HEK293 (cell line): ENCODE measurements around the gene EPHB1.

ENCODE experiments used
- CTCF ChIA-PET: fragments of 350-600 bp; formaldehyde crosslinking; extraction: SDS; loops from one replicate; lab custom pipeline; 2021; ENCODE audit warnings: antibody characterized with exemption; lab: Yijun Ruan, JAX
- POLR2A ChIA-PET: fragments of 300-600 bp; formaldehyde crosslinking; extraction: SDS; loops from one replicate; lab custom pipeline; 2020; ENCODE audit warnings: antibody characterized with exemption, inconsistent platforms; lab: Yijun Ruan, JAX
- H3K27ac ChIP-seq: fragments of 200-500 bp; sonication (Bioruptor generic); 2 replicates; pipeline ENCODE4 v1.5.1; 2014; ENCODE audit warnings: low read depth, low read length, control low read depth, inconsistent platforms; ENCODE audit errors: extremely low read depth
- H3K36me3 ChIP-seq, 2 experiments: fragments of 200-500 bp in 1 of 2; sonication (Bioruptor generic) in 1 of 2; 1 replicate in 1 of 2; 2 replicates in 1 of 2; pipeline ENCODE4 v1.5.1; 2014 to 2017; ENCODE audit warnings: inconsistent platforms in 2 of 2, low read length in 2 of 2; ENCODE audit not compliant: control insufficient read depth in 2 of 2, insufficient read depth in 1 of 2
- H3K4me1 ChIP-seq: fragments of 200-500 bp; sonication (Bioruptor generic); 2 replicates; pipeline ENCODE4 v1.5.1; 2014; ENCODE audit warnings: mild to moderate bottlenecking, low read length, inconsistent platforms; ENCODE audit not compliant: control insufficient read depth, insufficient read depth
- H3K4me3 ChIP-seq: 2 replicates; pipeline ENCODE4 v1.5.1; 2011; ENCODE audit warnings: low read depth, mild to moderate bottlenecking, control low read depth, low read length, moderate library complexity
- H3K9me3 ChIP-seq: fragments of 200-500 bp; sonication (Bioruptor generic); 2 replicates; pipeline ENCODE4 v1.5.1; 2014; ENCODE audit warnings: low read depth, low read length, inconsistent platforms; ENCODE audit not compliant: control insufficient read depth, insufficient read depth
- BCL11B ChIP-seq: fragments of 450-650 bp; formaldehyde crosslinking; IDR thresholded peaks from 2 replicates; pipeline ENCODE4 v1.5.1; 2016; ENCODE audit warnings: low read depth, missing biosample characterization, missing genetic modification characterization
- HIC1 ChIP-seq: fragments of 450-650 bp; formaldehyde crosslinking; IDR thresholded peaks from 2 replicates; pipeline ENCODE4 v1.5.1; 2016; ENCODE audit warnings: missing biosample characterization, missing genetic modification characterization
- KLF10 ChIP-seq: fragments of 450-650 bp; IDR thresholded peaks from 2 replicates; pipeline ENCODE4 v1.5.1; 2018; ENCODE audit warnings: missing biosample characterization, mild to moderate bottlenecking, missing genetic modification characterization
- MEIS1 ChIP-seq: sonication (generic); formaldehyde crosslinking; IDR thresholded peaks from 2 replicates; pipeline ENCODE4 v1.8.1; 2022; ENCODE audit warnings: missing genetic modification reagents, mild to moderate bottlenecking, borderline replicate concordance
- MZF1 ChIP-seq: fragments of 450-650 bp; formaldehyde crosslinking; IDR thresholded peaks from 2 replicates; pipeline ENCODE4 v1.5.1; 2017; ENCODE audit warnings: missing biosample characterization, missing genetic modification characterization, borderline replicate concordance
- PATZ1 ChIP-seq: fragments of 450-650 bp; formaldehyde crosslinking; IDR thresholded peaks from 2 replicates; pipeline ENCODE4 v1.5.1; 2016; ENCODE audit warnings: missing biosample characterization, missing genetic modification characterization
- PRDM10 ChIP-seq: fragments of 450-650 bp; formaldehyde crosslinking; IDR thresholded peaks from 2 replicates; pipeline ENCODE4 v1.5.1; 2016; ENCODE audit warnings: missing biosample characterization, missing genetic modification characterization
- ZNF132 ChIP-seq: fragments of 450-650 bp; formaldehyde crosslinking; IDR thresholded peaks from 2 replicates; pipeline ENCODE4 v1.5.1; 2017; ENCODE audit warnings: missing biosample characterization, missing genetic modification characterization, borderline replicate concordance
- ZNF211 ChIP-seq: fragments of 450-650 bp; formaldehyde crosslinking; IDR thresholded peaks from 2 replicates; pipeline ENCODE4 v1.5.1; 2016; ENCODE audit warnings: low read depth, missing biosample characterization, missing genetic modification characterization
- ZNF223 ChIP-seq: fragments of 450-650 bp; formaldehyde crosslinking; IDR thresholded peaks from 2 replicates; pipeline ENCODE4 v1.5.1; 2016; ENCODE audit warnings: missing biosample characterization, missing genetic modification characterization
- ZNF24 ChIP-seq: fragments of 450-650 bp; formaldehyde crosslinking; IDR thresholded peaks from 2 replicates; pipeline ENCODE4 v1.5.1; 2016; ENCODE audit warnings: missing biosample characterization, missing genetic modification characterization
- ZNF26 ChIP-seq: fragments of 450-650 bp; formaldehyde crosslinking; IDR thresholded peaks from 2 replicates; pipeline ENCODE4 v1.5.1; 2016; ENCODE audit warnings: missing biosample characterization, missing genetic modification characterization
- ZNF366 ChIP-seq: fragments of 450-650 bp; formaldehyde crosslinking; conservative IDR thresholded peaks from 2 replicates; pipeline ENCODE4 v1.5.1; 2016; ENCODE audit warnings: missing biosample characterization, missing genetic modification characterization
- ZNF530 ChIP-seq: fragments of 450-650 bp; formaldehyde crosslinking; IDR thresholded peaks from 2 replicates; pipeline ENCODE4 v1.5.1; 2016; ENCODE audit warnings: low read depth, missing biosample characterization, missing genetic modification characterization
- ZNF549 ChIP-seq: fragments of 450-650 bp; IDR thresholded peaks from 2 replicates; pipeline ENCODE4 v1.5.1; 2018; ENCODE audit warnings: missing biosample characterization, missing genetic modification characterization, mild to moderate bottlenecking, inconsistent platforms, moderate library complexity
- ZNF561 ChIP-seq: fragments of 450-650 bp; IDR thresholded peaks from 2 replicates; pipeline ENCODE4 v1.5.1; 2018; ENCODE audit warnings: missing biosample characterization, missing genetic modification characterization, borderline replicate concordance
- ZNF571 ChIP-seq: fragments of 450-650 bp; formaldehyde crosslinking; IDR thresholded peaks from 2 replicates; pipeline ENCODE4 v1.5.0; 2017; ENCODE audit warnings: missing biosample characterization, missing genetic modification characterization
- ZNF704 ChIP-seq: fragments of 450-650 bp; formaldehyde crosslinking; IDR thresholded peaks from 2 replicates; pipeline ENCODE4 v1.5.1; 2016; ENCODE audit warnings: missing biosample characterization, missing genetic modification characterization
- ZNF830 ChIP-seq: fragments of 450-650 bp; IDR thresholded peaks from 2 replicates; pipeline ENCODE4 v1.5.0; 2018; ENCODE audit warnings: missing biosample characterization, missing genetic modification characterization, low read depth, mild to moderate bottlenecking, moderate library complexity
- ZNF837 ChIP-seq: fragments of 450-650 bp; formaldehyde crosslinking; IDR thresholded peaks from 2 replicates; pipeline ENCODE4 v1.5.1; 2016; ENCODE audit warnings: missing biosample characterization, missing genetic modification characterization

EPHB1 gene

GRCh38 chr3:134748698-134749097, 46.4 kb upstream of the EPHB1 start:
- POLR2A ChIA-PET: no interaction called here
- no peaks in the 10 kb centered on the region for H3K36me3 ChIP-seq
- CTCF ChIA-PET: no interaction called here
- TF ChIP-seq KLF10 (tag by site-specific recombination) (no peak), HIC1 (no peak), BCL11B (tag by site-specific recombination) (no peak), ZNF704 (tag by site-specific recombination) (no peak)
- no peak overlapping the region for H3K4me3 ChIP-seq
- H3K4me1 ChIP-seq: no peaks in the 10 kb centered on the region
- no peak overlapping the region for H3K27ac ChIP-seq
- no peaks in the 10 kb centered on the region for H3K9me3 ChIP-seq

GRCh38 chr3:134749174-134749573, 45.9 kb upstream of the EPHB1 start:
- TF ChIP-seq ZNF549 (no peak), PATZ1 (tag by site-specific recombination) (no peak), MZF1 (no peak), ZNF837 (tag by site-specific recombination) (no peak), ZNF211 (no peak), ZNF132 (tag by site-specific recombination) (no peak), ZNF366 (tag by site-specific recombination) (no peak), ZNF26 (tag by site-specific recombination) (no peak), ZNF571 (tag by site-specific recombination) (no peak), ZNF24 (tag by site-specific recombination) (no peak), ZNF830 (tag by site-specific recombination) (no peak)
- Histone ChIP-seq H3K36me3 (no peaks in the 10 kb centered on the region), H3K4me1 (no peaks in the 10 kb centered on the region), H3K9me3 (no peaks in the 10 kb centered on the region), H3K4me3 (no peak overlapping the region), H3K27ac (no peak overlapping the region)
- ChIA-PET CTCF (no interaction called here), POLR2A (no interaction called here)

- H3K4me1 ChIP-seq: no peaks in the 10 kb centered on the region
- CTCF ChIA-PET: no interaction called here
- H3K4me3 ChIP-seq: no peak overlapping the region
- H3K27ac ChIP-seq: no peak overlapping the region
- no peaks in the 10 kb centered on the region for H3K36me3 ChIP-seq
- POLR2A ChIA-PET: no interaction called here
- no peaks in the 10 kb centered on the region for H3K9me3 ChIP-seq
- no peak for TF ChIP-seq MEIS1 (CRISPR knock-in tag)
- no peak for TF ChIP-seq ZNF223 (tag by site-specific recombination)
- no peak for TF ChIP-seq ZNF561
- no peak for TF ChIP-seq ZNF530 (tag by site-specific recombination)
- TF ChIP-seq PRDM10 (tag by site-specific recombination): no peak
Observed at GRCh38 chr3:134749802-134750553, 45.1 kb upstream of the EPHB1 start.
